Neural cell (in vitro differentiated cells): ENCODE data around the gene TCF12. TPM values are rescaled to one million over a fixed set of nuclear protein-coding genes. Genes with fewer than 3 reads are reported as not detected.

Source experiments
- H2AFZ ChIP-seq: fragments of 200-600, 300-800 bp; sonication (generic), shearing (Covaris generic); 2 replicates; pipeline ENCODE4 v1.6.0; 2014; ENCODE audit warnings: low read depth, mild to moderate bottlenecking, antibody characterized with exemption, low read length, moderate library complexity
- H3F3A ChIP-seq: fragments of 200-600 bp; shearing (Covaris generic); 2 replicates; pipeline ENCODE4 v1.6.1; 2016; ENCODE audit warnings: mild to moderate bottlenecking, moderate library complexity, mixed read lengths, antibody characterized with exemption, low read length; ENCODE audit not compliant: insufficient read depth, poor library complexity, severe bottlenecking
- H3K27ac ChIP-seq: fragments of 200-600, 300-800 bp; sonication (generic), shearing (Covaris generic); 2 replicates; pipeline ENCODE4 v1.5.1; 2014; ENCODE audit warnings: mild to moderate bottlenecking, low read length, moderate library complexity
- H3K27me3 ChIP-seq: fragments of 300-800, 200-600 bp; sonication (generic), shearing (Covaris generic); 2 replicates; pipeline ENCODE4 v1.6.0; 2014; ENCODE audit warnings: mild to moderate bottlenecking, low read depth, low read length, moderate library complexity; ENCODE audit not compliant: insufficient read depth
- H3K36me3 ChIP-seq: fragments of 300-800, 200-600 bp; sonication (generic), shearing (Covaris generic); 2 replicates; pipeline ENCODE4 v1.5.1; 2014; ENCODE audit warnings: mild to moderate bottlenecking, antibody characterized with exemption, low read length, moderate library complexity; ENCODE audit not compliant: insufficient read depth
- H3K4me2 ChIP-seq: fragments of 300-800, 200-600 bp; sonication (generic), shearing (Covaris generic); 2 replicates; pipeline ENCODE4 v1.6.0; 2014; ENCODE audit warnings: mild to moderate bottlenecking, low read length
- H3K4me3 ChIP-seq: fragments of 300-800, 200-600 bp; sonication (generic), shearing (Covaris generic); 2 replicates; pipeline ENCODE4 v1.5.1; 2014; ENCODE audit warnings: mild to moderate bottlenecking, low read length, moderate library complexity
- H3K79me2 ChIP-seq: fragments of 200-600 bp; shearing (Covaris generic); replicated peaks from 2 replicates; pipeline ENCODE4 v1.6.0; 2014; ENCODE audit warnings: mild to moderate bottlenecking, low read length, moderate library complexity; ENCODE audit not compliant: insufficient read depth
- H3K9ac ChIP-seq: fragments of 300-800, 200-600 bp; sonication (generic), shearing (Covaris generic); 2 replicates; pipeline ENCODE4 v1.6.1; 2016; ENCODE audit warnings: mild to moderate bottlenecking, low read length, mixed read lengths
- H3K9me2 ChIP-seq: fragments of 200-600 bp; shearing (Covaris generic); 2 replicates; pipeline ENCODE4 v1.6.1; 2016; ENCODE audit warnings: mild to moderate bottlenecking, low read length, mixed read lengths; ENCODE audit not compliant: insufficient read depth
- H3K9me3 ChIP-seq: fragments of 200-600, 300-800 bp; sonication (generic), shearing (Covaris generic); 2 replicates; pipeline ENCODE4 v1.6.1; 2016; ENCODE audit warnings: mild to moderate bottlenecking, mixed run types, low read length, moderate library complexity, mixed read lengths
- H4K20me1 ChIP-seq: fragments of 200-600 bp; shearing (Covaris generic); 2 replicates; pipeline ENCODE4 v1.6.1; 2016; ENCODE audit warnings: mild to moderate bottlenecking, mixed run types; ENCODE audit not compliant: insufficient read depth
- EP300 ChIP-seq: fragments of 450-650 bp; conservative IDR thresholded peaks from 2 replicates; pipeline ENCODE4 v1.6.1; 2014; ENCODE audit warnings: antibody characterized with exemption, mild to moderate bottlenecking, moderate library complexity; ENCODE audit not compliant: poor library complexity, severe bottlenecking
- EZH2 ChIP-seq: fragments of 200-600, 300-800 bp; shearing (Covaris generic), sonication (generic); IDR thresholded peaks from 2 replicates; pipeline ENCODE4 v1.6.1; 2014; ENCODE audit warnings: antibody characterized with exemption, low read length, borderline replicate concordance, mild to moderate bottlenecking; ENCODE audit not compliant: insufficient read depth, poor library complexity, severe bottlenecking
- MXI1 ChIP-seq: fragments of 450-650 bp; conservative IDR thresholded peaks from 2 replicates; pipeline ENCODE4 v1.6.1; 2014; ENCODE audit warnings: antibody characterized with exemption, mild to moderate bottlenecking; ENCODE audit not compliant: poor library complexity, severe bottlenecking
- POLR2AphosphoS5 ChIP-seq: IDR thresholded peaks from 2 replicates; pipeline ENCODE4 v1.6.1; 2012
- RAD21 ChIP-seq: fragments of 450-650 bp; conservative IDR thresholded peaks from 2 replicates; pipeline ENCODE4 v1.6.1; 2014; ENCODE audit warnings: antibody characterized with exemption, mild to moderate bottlenecking, moderate library complexity
- SMC3 ChIP-seq: fragments of 450-650 bp; conservative IDR thresholded peaks from 2 replicates; pipeline ENCODE4 v1.6.1; 2014; ENCODE audit warnings: antibody characterized with exemption, mild to moderate bottlenecking, moderate library complexity; ENCODE audit not compliant: poor library complexity
- TAF1 ChIP-seq: IDR thresholded peaks from 2 replicates; pipeline ENCODE4 v1.6.1; 2012; ENCODE audit warnings: low read depth
- polyA plus RNA-seq: library from polyadenylated mRNA; depleted of rRNA; stranded (reverse); fragments of >200 nt; gene quantifications from 2 replicates; pipeline ENCODE4 v1.2.3, GENCODE V29; 2014
- TF ChIP-seq, protein P1 (sequence below): fragments of 450-650 bp; IDR thresholded peaks from 2 replicates; pipeline ENCODE4 v1.5.1; 2014; ENCODE audit warnings: antibody characterized with exemption, mild to moderate bottlenecking, moderate library complexity; ENCODE audit not compliant: poor library complexity, severe bottlenecking
- TF ChIP-seq, protein P2 (sequence below): IDR thresholded peaks from 2 replicates; pipeline ENCODE4 v1.6.1; 2012; ENCODE audit warnings: borderline replicate concordance

TCF12 gene
- polyA plus RNA-seq, 1 donor from 2014 or later: 52.7 TPM

DNA sequence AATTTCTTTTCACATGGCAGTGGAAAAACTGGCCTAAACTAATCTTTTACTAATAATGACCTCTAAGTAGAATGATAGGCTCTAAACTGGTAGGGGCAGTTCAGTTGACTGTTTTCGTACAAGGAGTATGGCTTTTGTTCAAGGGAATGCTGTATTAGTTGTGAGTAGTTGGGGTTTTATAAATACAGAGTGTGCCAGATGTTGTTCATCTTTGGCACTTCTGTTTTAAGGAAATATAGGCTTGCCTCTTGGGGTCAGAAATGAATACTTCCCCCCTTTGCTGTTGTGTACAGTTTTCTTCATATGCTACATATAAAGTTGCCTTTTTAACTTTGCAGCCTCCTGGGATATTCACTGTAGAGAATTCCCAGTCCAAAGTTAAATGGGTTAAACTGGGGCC is 276.9 kb downstream of the TCF12 start:
- Histone ChIP-seq H3K4me2 (no peak overlapping the region), H3K36me3 (no peaks in the 10 kb centered on the region), H3F3A (peaks cover 8% of the 10 kb centered on the region)

DNA sequence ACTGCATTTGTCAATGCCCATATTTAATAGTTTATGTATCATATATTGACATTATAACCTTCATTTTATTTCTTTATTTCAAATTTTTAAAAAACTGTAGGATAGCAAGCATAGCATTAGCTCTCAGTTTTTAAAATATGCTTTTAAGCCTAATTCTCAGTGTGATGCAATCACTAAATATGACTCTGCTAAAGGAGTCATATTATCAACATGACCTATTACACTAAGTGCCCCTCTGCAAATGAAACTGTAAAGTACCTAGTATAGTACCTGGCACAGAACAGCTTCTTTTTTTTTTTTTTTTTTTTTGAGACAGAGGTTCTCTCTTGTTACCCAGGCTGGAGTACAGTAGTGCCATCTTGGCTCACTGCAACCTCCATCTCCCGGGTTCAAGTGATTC is 278.4 kb downstream of the TCF12 start:
- Histone ChIP-seq H3K4me3 (no peak overlapping the region), H3K27me3 (no peaks in the 10 kb centered on the region), H3K9ac (no peak overlapping the region), H3K36me3 (no peaks in the 10 kb centered on the region), H3K9me2 (no peaks in the 10 kb centered on the region), H3K27ac (no peak overlapping the region), H3K79me2 (peaks cover 6% of the 10 kb centered on the region), H2AFZ (no peak overlapping the region), H4K20me1 (no peaks in the 10 kb centered on the region), H3F3A (peaks cover 8% of the 10 kb centered on the region), H3K4me2 (no peak overlapping the region), H3K9me3 (no peaks in the 10 kb centered on the region)
- TF ChIP-seq MXI1: no peak
- no peak for TF ChIP-seq EZH2
- TF ChIP-seq, protein P1, sequence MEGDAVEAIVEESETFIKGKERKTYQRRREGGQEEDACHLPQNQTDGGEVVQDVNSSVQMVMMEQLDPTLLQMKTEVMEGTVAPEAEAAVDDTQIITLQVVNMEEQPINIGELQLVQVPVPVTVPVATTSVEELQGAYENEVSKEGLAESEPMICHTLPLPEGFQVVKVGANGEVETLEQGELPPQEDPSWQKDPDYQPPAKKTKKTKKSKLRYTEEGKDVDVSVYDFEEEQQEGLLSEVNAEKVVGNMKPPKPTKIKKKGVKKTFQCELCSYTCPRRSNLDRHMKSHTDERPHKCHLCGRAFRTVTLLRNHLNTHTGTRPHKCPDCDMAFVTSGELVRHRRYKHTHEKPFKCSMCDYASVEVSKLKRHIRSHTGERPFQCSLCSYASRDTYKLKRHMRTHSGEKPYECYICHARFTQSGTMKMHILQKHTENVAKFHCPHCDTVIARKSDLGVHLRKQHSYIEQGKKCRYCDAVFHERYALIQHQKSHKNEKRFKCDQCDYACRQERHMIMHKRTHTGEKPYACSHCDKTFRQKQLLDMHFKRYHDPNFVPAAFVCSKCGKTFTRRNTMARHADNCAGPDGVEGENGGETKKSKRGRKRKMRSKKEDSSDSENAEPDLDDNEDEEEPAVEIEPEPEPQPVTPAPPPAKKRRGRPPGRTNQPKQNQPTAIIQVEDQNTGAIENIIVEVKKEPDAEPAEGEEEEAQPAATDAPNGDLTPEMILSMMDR: no peak
- TF ChIP-seq RAD21: no peak
- no peak for TF ChIP-seq EP300
- TF ChIP-seq POLR2AphosphoS5: no peak
- no peak for TF ChIP-seq SMC3
- TF ChIP-seq TAF1: no peak
- TF ChIP-seq, protein P2, sequence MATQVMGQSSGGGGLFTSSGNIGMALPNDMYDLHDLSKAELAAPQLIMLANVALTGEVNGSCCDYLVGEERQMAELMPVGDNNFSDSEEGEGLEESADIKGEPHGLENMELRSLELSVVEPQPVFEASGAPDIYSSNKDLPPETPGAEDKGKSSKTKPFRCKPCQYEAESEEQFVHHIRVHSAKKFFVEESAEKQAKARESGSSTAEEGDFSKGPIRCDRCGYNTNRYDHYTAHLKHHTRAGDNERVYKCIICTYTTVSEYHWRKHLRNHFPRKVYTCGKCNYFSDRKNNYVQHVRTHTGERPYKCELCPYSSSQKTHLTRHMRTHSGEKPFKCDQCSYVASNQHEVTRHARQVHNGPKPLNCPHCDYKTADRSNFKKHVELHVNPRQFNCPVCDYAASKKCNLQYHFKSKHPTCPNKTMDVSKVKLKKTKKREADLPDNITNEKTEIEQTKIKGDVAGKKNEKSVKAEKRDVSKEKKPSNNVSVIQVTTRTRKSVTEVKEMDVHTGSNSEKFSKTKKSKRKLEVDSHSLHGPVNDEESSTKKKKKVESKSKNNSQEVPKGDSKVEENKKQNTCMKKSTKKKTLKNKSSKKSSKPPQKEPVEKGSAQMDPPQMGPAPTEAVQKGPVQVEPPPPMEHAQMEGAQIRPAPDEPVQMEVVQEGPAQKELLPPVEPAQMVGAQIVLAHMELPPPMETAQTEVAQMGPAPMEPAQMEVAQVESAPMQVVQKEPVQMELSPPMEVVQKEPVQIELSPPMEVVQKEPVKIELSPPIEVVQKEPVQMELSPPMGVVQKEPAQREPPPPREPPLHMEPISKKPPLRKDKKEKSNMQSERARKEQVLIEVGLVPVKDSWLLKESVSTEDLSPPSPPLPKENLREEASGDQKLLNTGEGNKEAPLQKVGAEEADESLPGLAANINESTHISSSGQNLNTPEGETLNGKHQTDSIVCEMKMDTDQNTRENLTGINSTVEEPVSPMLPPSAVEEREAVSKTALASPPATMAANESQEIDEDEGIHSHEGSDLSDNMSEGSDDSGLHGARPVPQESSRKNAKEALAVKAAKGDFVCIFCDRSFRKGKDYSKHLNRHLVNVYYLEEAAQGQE: no peak

More for the DNA sequence above, 276.9 kb downstream of the TCF12 start:
- Histone ChIP-seq H3K4me3 (no peak overlapping the region), H3K9me2 (no peaks in the 10 kb centered on the region), H4K20me1 (no peaks in the 10 kb centered on the region), H3K9me3 (no peaks in the 10 kb centered on the region), H3K79me2 (peaks cover 5% of the 10 kb centered on the region), H3K9ac (no peak overlapping the region), H3K27me3 (no peaks in the 10 kb centered on the region), H2AFZ (no peak overlapping the region), H3K27ac (no peak overlapping the region)
- TF ChIP-seq, protein P1: no peak
- TF ChIP-seq POLR2AphosphoS5 (no peak), EZH2 (no peak)
